Stimulated activated CD4-positive, alpha-beta T cell treated with anti-CD3 and anti-CD28 coated beads, Interleukin-1b, Interleukin-23, amount 100 ng/mL, for 4 hours (primary cell): ENCODE results near the gene SNX25.
"Not testable (repeated sequence)": the region's sequence is repeated elsewhere in the genome, so short reads cannot be mapped to it uniquely, and the experiment has no call there.

ENCODE experiments used
- DNase-seq, 2 donors: peaks; one replicate each; pipeline ENCODE4 v3.0.0-alpha.2; 2020; ENCODE audit warnings: low read depth in 2 of 2

The SNX25 gene

GRCh38 chr4:185204238-185204910 lies 5.0 kb upstream of the SNX25 start:
- no peak for DNase-seq

- DNase-seq: not testable (repeated sequence)
These were observed 4.3 kb upstream of the SNX25 start for GRCh38 chr4:185205073-185205472.

GRCh38 chr4:185205697-185206342 lies 3.6 kb upstream of the SNX25 start:
- DNase-seq: no peak

- DNase-seq: no peak
These were observed 1.9 kb upstream of the SNX25 start for GRCh38 chr4:185207466-185207865.

GRCh38 chr4:185209852-185210101 lies 379 bp downstream of the SNX25 start:
- not testable (repeated sequence) for DNase-seq

- peak; percentile 28 to 32 for DNase-seq
These were observed 944 bp downstream of the SNX25 start for GRCh38 chr4:185210102-185210981.

- DNase-seq: no peak
These were observed 1.6 kb downstream of the SNX25 start for GRCh38 chr4:185211035-185211434.

GRCh38 chr4:185211641-185212040 lies 2.2 kb downstream of the SNX25 start:
- no peak for DNase-seq

GRCh38 chr4:185212581-185212980 lies 3.2 kb downstream of the SNX25 start:
- DNase-seq: no peak

GRCh38 chr4:185213877-185214276 lies 4.5 kb downstream of the SNX25 start:
- DNase-seq: no peak

- no peak for DNase-seq
These were observed 5.9 kb downstream of the SNX25 start for GRCh38 chr4:185215261-185215660.

- DNase-seq: no peak
These were observed 8.1 kb downstream of the SNX25 start for GRCh38 chr4:185217408-185217975.

GRCh38 chr4:185218312-185218711 lies 8.9 kb downstream of the SNX25 start:
- no peak for DNase-seq

GRCh38 chr4:185219551-185220344 lies 10.3 kb downstream of the SNX25 start:
- no peak for DNase-seq

GRCh38 chr4:185221491-185221890 lies 12.1 kb downstream of the SNX25 start:
- DNase-seq: no peak

GRCh38 chr4:185221912-185222311 lies 12.5 kb downstream of the SNX25 start:
- no peak for DNase-seq

- no peak for DNase-seq
These were observed 13.2 kb downstream of the SNX25 start for GRCh38 chr4:185222598-185222997.

- DNase-seq: no peak
These were observed 15.2 kb downstream of the SNX25 start for GRCh38 chr4:185224597-185224996.

- DNase-seq: no peak
These were observed 16.5 kb downstream of the SNX25 start for GRCh38 chr4:185225940-185226339.

GRCh38 chr4:185227131-185227551 lies 17.7 kb downstream of the SNX25 start:
- DNase-seq: no peak

- DNase-seq: no peak
These were observed 18.4 kb downstream of the SNX25 start for GRCh38 chr4:185227713-185228278.
